HG03469 (cell line): Measurements from ENCODE around the gene IFNG.
A peak's percentile ranks its signal among the peaks of the same experiment; 100 is the strongest.
"Not testable (repeated sequence)": the region's sequence is repeated elsewhere in the genome, so short reads cannot be mapped to it uniquely, and the experiment has no call there.

ENCODE experiments used
- ATAC-seq: cut with Tn5 transposase; IDR thresholded peaks from one replicate; pipeline ENCODE4 v1.9.1; 2021; ENCODE audit warnings: mild to moderate bottlenecking, moderate library complexity, moderate number of reproducible peaks; ENCODE audit not compliant: unreplicated experiment

Gene IFNG

GRCh38 chr12:68159681-68160304 lies at the start of gene IFNG:
TSS of gene IFNG (minus strand) at chr12:68159740. CDS start at chr12:68159615, 125 bp downstream.
- ATAC-seq, result no peak

GRCh38 chr12:68209048-68209728 lies 49.6 kb upstream of the IFNG start:
- not testable (repeated sequence) for ATAC-seq

GRCh38 chr12:68207276-68207675 lies 47.7 kb upstream of the IFNG start:
- no peak for ATAC-seq

GRCh38 chr12:68206446-68206845 lies 46.9 kb upstream of the IFNG start:
- ATAC-seq, result no peak

GRCh38 chr12:68203460-68203875 lies 43.9 kb upstream of the IFNG start:
- ATAC-seq, result no peak

GRCh38 chr12:68200854-68201253 lies 41.3 kb upstream of the IFNG start:
- no peak for ATAC-seq

GRCh38 chr12:68199127-68199526 lies 39.6 kb upstream of the IFNG start:
- ATAC-seq, result no peak

- no peak for ATAC-seq
Measured at GRCh38 chr12:68198507-68199086, 39.1 kb upstream of the IFNG start.

GRCh38 chr12:68190301-68190700 lies 30.8 kb upstream of the IFNG start:
- no peak for ATAC-seq

GRCh38 chr12:68189821-68190242 lies 30.3 kb upstream of the IFNG start:
- ATAC-seq, result no peak

- ATAC-seq, result no peak
Measured at GRCh38 chr12:68185598-68185997, 26.1 kb upstream of the IFNG start.

- ATAC-seq, result peak; percentile 62
Measured at GRCh38 chr12:68180792-68181744, 21.5 kb upstream of the IFNG start.

- no peak for ATAC-seq
Measured at GRCh38 chr12:68178774-68179439, 19.4 kb upstream of the IFNG start.

- ATAC-seq, result no peak
Measured at GRCh38 chr12:68178184-68178583, 18.6 kb upstream of the IFNG start.

- no peak for ATAC-seq
Measured at GRCh38 chr12:68177562-68177961, 18.0 kb upstream of the IFNG start.

GRCh38 chr12:68176257-68176656 lies 16.7 kb upstream of the IFNG start:
- ATAC-seq, result no peak

- peak; percentile 70 for ATAC-seq
Measured at GRCh38 chr12:68175557-68176061, 16.1 kb upstream of the IFNG start.

- ATAC-seq, result not testable (repeated sequence)
Measured at GRCh38 chr12:68174761-68175160, 15.2 kb upstream of the IFNG start.

- no peak for ATAC-seq
Measured at GRCh38 chr12:68173792-68174191, 14.3 kb upstream of the IFNG start.

- ATAC-seq, result no peak
Measured at GRCh38 chr12:68170726-68171125, 11.2 kb upstream of the IFNG start.
